GM21526 (cell line): ENCODE results near the gene SH3GL1.

Source experiments
- ATAC-seq: cut with Tn5 transposase; IDR thresholded peaks from one replicate; pipeline ENCODE4 v1.9.1; 2021; ENCODE audit warnings: moderate library complexity; ENCODE audit not compliant: unreplicated experiment, low FRiP score

Gene SH3GL1

DNA sequence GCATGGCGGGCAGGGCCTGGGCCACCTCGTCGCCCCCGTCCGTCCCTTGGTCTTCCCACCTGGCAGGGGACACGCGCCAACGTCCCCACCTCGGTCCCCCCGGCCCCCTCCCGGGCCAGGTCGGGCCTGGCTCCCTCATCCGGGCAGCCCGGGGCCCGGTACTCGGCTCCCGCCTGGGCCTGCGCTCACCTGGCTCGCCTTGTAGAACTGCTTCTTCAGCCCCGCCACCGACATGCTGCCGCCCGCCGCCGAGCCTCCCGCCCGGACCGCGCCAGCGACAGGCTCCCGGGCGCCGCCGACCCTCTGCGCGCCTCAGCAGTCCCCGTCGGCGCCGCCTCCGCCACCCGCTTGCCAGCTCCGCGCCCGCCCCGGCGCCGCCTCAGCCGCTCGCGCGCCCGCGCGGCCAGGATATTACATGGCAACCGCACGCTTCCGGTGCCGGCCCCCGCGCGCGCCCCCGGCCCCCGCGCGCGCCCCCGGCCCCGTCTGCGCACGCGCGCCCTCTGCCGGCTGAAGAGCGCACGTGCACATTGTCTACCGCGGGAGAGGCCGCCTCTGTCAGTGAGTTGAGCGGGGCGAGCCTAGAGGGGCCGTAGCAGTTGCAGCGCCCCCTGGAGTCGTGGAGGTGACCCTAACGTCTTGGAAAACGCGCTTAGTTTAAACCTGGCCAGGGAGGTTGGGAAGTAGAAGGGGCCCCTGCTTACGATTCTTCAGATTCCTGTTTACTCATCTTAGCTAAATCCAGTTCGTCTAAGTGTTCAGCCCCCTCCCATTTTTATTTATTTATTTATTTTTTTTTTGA is at the start of gene SH3GL1:
Gene SH3GL1, minus strand, starts transcription at position 413 of the 802 bp plus-strand sequence. Its CDS starts 179 bp downstream, at position 234.
- peak; percentile 45 for ATAC-seq

GRCh38 chr19:4449639-4450028 is 49.3 kb upstream of the SH3GL1 start:
- ATAC-seq = no peak

GRCh38 chr19:4449022-4449638 is 48.8 kb upstream of the SH3GL1 start:
- no peak for ATAC-seq

- no peak for ATAC-seq
Observed at GRCh38 chr19:4448147-4448985, 48.0 kb upstream of the SH3GL1 start.

DNA sequence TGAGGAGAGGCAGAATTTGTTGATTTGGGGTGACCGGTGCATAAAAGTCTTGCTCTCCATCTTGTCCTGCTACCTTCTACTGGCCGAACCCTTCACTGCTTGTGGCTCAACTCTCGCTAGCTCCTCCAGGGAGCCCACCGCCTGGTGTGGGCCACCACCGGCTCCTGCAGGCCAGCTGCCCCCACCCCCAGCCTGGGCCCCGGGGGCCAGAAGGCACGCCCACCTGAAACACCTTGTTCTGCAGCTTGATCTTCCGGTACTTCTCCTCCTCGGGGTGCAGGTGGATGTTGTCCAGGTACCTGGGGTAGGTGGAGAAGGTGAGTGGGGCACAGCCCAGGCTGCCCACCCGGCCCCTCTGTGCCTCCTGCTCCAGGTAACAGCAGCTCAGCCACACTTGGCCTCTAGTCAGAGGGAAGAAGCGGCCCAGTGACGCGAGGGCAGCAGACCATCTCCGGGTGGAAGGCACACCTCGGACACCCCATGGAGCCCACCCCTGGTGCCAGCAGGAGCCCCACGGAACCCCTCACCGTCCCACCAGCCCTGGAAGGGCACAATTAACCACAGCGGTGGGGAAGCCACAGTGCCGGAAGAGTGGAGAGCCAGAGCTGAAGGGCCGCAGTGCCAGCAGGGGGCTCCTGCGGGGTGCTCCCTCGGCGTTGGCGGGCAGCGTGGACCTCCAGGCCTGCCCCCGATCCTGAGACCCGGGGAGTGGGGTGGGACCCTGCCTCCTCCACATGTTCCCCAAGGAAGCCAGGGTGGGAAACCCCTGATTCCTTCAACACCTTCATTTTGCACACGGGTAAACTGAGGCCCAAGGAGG is 47.2 kb upstream of the SH3GL1 start:
- ATAC-seq = no peak

- no peak for ATAC-seq
Observed at GRCh38 chr19:4446704-4447200, 46.4 kb upstream of the SH3GL1 start.

DNA sequence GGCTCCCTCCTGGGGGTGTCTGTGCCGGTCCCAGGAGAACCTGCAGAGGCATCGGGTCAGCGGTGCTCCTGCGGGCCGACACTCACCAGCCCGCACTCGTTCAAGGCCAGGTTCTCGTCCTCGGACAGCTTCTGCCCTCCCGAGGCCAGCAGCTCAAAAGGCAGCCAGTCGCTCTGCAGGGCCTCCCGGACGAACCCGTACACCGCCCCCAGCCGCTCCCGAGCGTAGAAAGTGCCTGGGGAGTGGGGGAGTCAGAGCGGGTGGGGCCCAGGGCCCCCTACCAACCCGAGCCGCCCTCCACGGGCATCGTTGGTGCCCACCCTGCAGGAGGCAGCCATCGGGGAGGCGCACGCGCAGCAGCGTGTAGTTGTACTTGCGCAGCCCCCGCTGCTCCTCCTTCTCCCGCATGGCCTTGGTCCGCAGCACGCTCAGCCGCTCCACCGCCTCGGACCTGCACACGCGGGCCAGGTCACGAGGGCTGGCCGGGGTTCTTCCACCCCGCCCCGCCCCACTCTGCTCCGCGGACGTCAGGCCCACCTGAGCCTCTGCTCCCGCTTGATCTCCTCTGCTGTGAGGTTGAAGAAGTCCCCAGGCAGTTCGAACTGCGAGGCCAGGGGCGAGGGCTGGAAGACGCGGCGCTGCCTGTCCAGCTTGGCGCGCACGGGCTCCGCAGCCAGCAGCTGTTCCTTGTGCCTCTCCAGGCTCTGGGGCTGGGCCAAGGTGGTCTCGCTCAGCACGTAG is 45.8 kb upstream of the SH3GL1 start:
- ATAC-seq = no peak

- no peak for ATAC-seq
Observed at GRCh38 chr19:4444765-4445741, 44.7 kb upstream of the SH3GL1 start.

GRCh38 chr19:4443966-4444764 is 43.8 kb upstream of the SH3GL1 start:
- no peak for ATAC-seq

- no peak for ATAC-seq
Observed at GRCh38 chr19:4443188-4443587, 42.8 kb upstream of the SH3GL1 start.

GRCh38 chr19:4442819-4443146 is 42.4 kb upstream of the SH3GL1 start:
- no peak for ATAC-seq

DNA sequence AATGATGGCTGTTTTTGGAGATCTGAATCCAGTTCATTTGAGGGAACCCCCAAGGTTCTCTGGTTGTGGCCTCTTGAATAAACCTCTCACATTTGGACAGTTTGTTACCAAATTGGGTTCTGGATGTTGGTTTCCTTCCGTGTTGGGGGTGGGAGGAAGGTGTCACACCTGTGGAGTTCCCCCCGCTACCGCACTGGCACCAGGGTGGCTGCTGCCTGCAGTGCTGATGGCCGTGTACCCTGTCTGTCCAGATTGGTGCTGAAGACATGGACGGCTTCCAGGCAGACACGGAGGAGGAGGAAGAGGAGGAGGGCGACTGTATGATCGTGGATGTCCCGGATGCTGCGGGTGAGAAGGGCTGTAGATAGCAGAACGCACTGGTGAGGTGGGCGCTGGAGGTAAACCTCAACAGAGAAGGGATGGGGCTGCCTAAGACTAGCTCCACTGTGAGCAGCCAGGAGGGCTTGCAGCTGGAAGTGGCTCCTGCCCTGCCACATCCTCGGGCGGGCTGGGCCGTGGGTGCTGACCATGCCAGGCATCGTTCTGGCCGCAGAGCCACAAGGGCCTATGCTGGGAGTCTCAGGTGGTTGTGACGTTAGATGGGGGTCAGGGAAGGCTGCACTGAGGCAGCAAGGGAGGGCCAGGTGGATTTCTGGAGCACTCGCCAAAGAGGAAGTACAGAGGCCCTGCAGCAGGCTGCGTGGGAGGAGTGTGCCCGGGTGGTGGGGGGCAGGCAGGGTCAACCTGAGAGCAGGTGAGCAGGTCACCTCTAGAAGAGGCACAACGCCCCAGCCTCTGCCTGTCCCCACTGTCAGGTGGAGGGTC is 41.9 kb upstream of the SH3GL1 start:
- ATAC-seq = no peak

DNA sequence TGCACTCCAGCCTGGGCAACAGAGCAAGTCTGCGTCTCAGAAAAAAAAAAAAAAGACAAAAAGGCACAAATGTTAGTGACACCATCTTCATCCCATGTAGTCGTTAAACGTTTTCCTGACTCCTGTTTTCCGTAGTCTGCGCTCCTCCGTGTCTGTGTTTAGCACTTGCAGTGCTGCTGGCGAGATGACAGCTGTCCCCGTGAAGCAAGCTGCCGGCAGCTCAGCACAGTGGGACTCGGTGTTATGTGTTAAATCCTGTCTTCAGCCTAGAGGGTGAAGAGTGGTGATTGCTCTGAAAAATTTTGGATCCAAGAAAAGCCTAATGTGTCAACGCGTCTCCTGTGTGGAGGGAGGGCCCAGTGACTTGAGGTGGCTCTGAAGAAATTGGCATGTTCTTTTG is 38.9 kb upstream of the SH3GL1 start:
- ATAC-seq = no peak

- ATAC-seq = no peak
Observed at GRCh38 chr19:4437103-4437502, 36.8 kb upstream of the SH3GL1 start.

GRCh38 chr19:4436231-4436630 is 35.9 kb upstream of the SH3GL1 start:
- no peak for ATAC-seq

DNA sequence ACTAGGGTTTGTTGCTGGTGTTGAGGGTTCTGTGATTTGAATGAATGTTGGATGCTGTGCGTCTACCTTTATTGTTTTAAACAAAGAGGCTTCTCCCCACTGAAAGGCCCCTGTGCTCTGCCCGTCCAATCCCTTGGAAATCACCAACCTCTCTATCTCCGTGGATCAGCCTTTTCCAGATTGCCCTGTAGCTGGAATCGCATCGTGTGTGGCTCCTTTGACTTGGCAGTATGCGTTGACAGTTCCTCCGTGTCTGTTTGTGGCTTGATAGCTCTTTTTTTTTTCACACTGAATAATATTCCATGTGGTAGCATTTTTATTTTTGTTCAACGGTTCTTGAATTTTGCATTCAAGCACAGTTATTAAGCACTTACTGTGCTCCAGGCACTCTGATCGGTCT is 34.0 kb upstream of the SH3GL1 start:
- no peak for ATAC-seq

DNA sequence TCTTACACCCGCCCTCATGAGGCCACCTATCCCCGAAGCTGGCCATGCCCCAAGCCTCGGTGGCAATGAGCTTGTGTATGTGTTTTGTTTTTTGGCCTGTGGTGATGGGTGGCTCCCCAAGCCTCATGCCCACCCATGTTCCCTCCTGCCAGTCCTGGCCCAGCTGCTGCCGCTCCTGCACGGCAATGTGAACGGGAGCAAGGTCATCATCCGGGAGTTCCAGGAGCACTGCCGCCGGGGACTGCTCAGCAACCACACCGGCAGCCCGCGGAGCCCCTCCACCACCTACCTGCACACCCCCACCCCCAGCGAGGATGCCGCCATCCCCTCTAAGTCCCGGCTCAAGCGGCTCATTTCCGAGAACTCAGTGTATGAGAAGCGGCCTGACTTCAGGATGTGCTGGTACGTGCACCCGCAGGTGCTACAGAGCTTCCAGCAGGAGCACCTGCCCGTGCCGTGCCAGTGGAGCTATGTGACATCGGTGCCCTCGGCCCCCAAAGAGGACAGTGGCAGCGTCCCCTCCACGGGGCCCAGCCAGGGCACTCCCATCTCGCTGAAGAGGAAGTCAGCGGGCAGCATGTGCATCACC is 32.7 kb upstream of the SH3GL1 start:
- ATAC-seq = no peak
